ENCODE results near the gene DAAM1.

Gene DAAM1

DNA sequence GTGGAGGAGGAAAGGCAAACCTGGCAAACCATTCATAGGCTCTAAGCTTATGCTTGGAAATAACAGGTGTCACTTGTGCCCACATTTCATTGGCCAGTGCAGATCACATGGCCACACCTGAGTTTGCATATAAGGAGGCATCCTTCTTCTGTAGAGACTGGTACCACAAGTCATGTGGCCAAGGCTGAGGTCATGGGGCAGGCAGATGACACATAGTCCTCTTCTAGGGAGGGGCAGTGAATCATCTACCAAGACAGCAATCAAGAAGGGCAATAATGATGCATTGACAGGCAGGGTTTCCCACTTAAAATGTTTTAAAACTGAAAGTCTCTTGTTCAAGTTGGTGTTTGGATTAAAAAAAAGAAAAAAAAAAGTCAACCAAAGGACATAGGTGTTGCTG lies 77.3 kb downstream of the DAAM1 start:
- peak; percentile 12 for DNase-seq

DNA sequence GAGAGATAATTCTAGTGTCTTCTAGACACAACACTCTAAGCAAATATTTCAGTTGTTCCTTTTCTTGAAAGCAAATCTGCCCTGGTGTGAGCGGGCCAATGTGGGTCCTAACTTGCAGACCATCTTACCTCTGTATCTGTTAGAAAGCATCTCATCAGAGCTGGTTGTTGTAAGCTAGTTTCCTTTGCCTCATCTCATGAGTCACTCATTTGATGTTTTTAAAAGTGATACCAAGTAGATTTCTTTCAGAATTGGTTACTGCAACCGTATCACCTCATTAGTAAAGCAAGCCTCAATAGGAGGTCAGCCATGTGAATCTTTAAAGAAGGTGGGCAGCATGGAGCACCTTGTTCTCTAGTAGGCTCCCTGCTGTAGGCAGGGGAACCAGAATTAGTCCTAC lies 78.6 kb downstream of the DAAM1 start:
- DNase-seq, result no peak

DNA sequence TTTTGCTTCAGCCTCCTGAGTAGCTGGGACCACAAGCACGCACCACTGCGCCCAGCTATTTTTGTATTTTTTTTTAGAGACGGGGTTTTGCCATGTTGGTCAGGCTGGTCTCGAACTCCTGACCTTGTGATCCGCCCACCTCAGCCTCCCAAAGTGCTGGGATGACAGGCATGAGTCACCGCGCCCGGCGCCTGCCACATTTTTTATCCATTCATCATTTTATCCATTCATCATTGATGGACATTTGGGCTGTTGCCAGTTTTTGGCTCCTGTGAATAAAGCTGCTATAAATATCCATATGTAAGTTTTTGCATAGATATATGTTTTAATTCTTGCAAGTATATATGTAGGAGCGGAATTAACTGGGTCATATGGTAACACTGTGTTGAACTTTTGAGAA lies 79.5 kb downstream of the DAAM1 start:
- DNase-seq, result no peak

DNA sequence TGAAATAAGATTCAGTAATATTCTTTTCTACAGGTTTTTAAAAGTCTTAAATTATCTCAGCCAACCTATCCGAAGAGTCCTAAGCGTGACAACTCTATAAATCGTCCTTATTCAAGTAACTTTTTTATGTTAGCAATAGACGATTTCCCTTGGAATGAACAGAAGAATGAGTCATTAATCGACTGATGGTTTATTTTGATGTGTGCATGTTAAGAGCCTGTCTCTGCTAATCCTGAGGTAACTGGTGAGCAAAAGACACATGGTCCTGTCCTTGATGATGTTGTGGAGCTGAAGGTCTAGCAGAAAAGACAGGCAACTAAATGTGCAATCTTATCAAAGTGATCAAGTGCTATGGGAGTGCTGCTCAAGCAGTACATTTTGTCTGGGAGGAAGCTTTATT lies 80.4 kb downstream of the DAAM1 start:
- DNase-seq, result no peak

DNA sequence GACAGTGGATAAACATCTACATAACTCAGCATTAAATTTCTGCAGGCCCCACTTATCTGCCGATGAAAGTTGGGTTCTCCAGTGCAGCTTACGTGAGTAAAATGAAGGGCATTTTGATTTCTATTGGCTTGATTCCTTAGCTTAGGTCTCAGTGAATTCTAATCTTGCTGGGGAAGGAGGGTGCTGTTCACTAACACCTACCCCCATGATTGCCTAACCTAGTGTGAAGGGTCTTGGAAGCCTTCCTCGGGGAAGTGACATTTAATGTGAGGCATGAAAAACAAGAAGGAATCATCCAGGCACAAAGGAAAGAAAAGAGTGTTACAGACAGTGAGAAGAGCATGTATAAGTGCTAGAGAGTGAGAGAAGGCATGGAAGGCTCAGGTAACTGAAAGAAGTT lies 81.0 kb downstream of the DAAM1 start:
- no peak for DNase-seq

DNA sequence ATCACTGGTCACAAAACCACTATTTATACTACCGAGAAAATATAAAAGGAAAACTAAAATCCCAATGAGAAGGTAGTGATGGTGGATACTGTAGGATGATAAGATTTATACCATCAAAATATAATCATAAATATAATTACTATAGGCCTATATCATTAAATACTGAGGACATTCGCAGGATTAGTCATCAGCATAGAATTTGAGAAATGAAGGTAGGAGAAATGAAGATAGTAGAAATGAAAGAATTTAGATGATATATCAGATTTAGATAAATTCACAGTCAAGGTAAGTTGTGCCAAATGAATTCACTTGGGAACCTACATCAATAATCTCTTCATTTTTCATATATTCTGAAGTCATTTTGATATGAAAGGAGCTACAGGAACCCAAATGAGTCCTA lies 82.8 kb downstream of the DAAM1 start:
- DNase-seq, result no peak

DNA sequence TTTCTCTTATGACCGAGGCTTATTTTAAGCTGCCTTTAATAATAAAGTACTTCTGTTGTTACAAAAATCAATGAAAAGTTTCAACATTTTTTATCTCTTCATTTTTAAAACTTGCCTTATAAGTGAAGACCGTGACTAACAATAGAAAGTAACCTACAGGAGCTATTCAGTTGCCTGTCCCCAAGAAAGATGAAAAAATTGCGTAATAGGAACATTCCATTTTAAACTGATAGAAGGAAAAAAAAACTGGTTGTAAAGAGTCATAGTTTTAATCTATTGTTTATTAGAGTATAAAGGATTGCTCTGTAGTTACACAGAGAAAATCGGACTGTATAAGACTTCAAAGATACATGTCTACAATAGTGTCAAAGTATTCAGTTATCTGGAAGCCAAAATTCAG lies 83.3 kb downstream of the DAAM1 start:
- no peak for DNase-seq

DNA sequence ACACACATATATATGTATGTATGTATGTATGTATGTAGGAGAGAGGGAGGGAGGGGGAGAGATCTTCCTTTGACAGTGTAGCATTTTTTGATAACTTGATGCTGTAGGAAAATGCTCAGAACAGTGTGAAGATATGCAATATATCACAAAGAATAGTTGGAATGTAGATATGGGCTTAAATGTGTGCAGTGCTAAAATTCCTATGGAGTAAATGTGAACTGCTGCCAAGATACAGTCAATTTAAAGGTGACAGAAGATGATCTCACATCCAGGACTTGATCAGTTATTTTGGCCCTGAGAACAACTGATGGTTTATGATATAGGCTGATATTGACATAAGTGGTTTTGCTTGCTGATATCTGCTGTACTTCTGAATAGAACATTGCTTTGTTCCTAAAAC lies 84.2 kb downstream of the DAAM1 start:
- no peak for DNase-seq

DNA sequence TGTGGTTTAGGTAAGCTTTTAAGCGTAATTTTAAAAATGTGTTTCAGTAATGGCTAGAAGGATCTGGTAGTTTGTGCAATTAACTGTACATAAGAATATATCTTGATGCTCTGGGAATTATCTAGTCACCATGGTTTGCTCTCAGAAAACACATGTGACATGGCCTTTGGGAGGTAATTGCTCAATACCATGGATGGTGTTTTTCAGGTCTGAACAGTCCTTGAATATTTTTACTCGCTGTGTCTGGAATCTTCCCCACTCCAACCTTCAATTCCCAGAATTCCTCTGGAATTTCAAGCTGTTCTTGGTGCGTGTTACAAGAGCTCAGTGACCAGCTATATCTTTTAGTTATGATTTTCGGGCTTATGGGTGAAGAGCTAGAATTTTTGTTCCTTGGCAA lies 85.3 kb downstream of the DAAM1 start:
- no peak for DNase-seq

DNA sequence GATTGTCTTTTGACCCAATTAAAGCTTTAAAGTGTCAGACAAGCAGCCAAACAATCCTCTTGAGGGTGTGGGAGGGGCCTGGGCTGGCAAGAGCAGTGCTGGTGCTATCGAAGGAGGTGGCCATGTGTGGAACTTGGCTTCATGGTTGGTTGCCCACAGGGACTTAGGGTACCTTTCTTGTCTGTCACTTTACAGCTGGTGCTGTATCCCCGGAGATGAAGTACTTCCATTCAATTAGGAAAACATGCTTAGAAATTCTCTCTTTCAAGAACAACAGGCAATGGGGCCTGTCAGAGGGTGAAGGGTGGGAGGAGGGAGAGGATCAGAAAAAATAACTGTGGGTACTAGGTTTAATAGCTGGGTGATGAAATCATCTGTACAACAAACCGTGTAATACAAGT lies 86.5 kb downstream of the DAAM1 start:
- no peak for DNase-seq

DNA sequence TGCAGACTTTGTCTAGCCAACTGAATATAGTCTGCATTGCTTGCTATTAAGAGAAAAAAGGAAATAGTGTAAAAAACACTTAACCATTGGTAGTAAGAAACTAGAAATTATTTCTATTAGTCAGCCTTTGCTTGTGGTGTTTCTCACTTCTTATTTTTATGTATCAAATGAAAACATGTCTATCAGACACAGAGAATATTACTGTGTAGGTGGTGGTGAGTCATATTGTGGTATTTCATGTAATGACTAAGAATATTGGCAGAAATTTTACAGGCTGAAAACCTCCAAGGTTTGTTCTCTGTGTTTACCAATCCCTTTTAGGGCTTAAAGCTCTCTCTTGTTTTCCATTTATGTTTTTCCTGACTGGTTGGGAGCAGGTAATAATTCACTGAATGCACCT lies 87.2 kb downstream of the DAAM1 start:
- no peak for DNase-seq

DNA sequence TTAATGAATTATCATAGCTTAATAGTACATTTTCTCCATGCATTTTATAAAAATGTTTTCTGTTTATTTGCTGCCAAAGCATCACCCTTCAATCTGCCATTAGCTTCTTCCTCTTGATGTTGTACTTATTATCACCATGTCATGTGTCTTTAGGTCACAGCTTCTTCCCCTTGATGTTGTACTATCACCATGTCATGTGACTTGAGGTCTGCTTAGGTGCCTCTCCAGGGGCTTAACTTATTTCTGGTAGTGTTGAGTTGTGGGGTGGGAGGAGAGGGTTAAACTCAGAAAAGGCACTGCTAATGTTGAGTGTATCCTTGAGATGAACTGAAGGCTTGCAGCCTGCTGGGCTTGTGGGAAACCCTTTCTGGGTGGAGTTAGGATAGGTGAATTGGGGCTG lies 87.8 kb downstream of the DAAM1 start:
- DNase-seq, result no peak

DNA sequence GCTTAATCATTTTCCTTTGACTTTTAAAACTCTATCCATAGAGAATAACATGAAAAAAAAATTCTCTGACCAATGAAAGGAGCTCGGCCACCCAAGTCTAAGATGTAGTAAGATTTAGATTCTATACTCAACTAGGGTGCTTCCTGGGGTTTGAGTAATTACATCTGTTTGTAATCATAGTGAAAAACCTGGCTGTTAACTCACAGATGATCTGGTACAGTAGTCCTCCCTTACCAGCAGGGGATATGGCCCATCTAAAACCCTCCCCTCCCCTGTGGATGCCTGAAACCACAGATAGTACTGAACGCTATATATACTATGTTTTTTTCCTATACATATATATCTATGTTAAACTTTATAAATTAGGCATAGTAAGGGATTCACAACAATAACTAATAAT lies 89.2 kb downstream of the DAAM1 start:
- DNase-seq, result no peak

DNA sequence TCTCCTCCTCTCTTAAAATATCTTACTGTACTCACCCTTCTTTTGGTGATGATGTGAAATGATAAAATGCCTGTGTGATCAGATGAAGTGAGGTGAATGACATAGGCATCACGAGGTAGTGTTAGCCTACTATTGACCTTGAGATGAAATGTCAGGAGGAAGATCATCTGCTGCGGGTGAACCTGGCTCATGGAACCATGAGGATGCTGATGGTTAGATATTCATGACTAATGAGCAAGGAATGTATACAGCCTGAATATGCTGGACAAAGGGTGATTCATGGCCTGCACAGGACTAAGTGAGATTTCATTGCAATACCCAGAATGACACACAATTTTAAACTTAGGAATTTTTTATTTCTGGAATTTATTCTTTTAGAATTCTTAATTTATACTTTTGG lies 89.6 kb downstream of the DAAM1 start:
- no peak for DNase-seq

DNA sequence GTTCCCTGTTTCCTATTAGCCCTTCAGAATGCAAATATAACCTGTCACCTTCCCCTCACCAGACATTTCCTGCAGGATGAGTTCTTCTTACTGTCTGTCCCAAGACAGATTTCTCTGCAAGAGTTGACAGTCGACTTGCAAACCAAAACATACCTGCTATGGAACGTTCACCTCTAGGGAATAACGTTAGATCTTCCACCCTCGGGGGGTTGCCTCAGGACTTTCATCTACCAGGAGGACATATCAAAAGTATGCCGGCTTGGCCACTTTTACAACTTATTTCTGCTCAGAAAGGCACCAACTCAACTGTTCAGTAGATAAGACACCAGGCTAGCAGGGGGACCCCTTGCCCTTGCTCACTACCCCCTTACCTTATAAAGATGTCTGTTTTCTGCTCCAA lies 92.5 kb downstream of the DAAM1 start:
- DNase-seq, result no peak

DNA sequence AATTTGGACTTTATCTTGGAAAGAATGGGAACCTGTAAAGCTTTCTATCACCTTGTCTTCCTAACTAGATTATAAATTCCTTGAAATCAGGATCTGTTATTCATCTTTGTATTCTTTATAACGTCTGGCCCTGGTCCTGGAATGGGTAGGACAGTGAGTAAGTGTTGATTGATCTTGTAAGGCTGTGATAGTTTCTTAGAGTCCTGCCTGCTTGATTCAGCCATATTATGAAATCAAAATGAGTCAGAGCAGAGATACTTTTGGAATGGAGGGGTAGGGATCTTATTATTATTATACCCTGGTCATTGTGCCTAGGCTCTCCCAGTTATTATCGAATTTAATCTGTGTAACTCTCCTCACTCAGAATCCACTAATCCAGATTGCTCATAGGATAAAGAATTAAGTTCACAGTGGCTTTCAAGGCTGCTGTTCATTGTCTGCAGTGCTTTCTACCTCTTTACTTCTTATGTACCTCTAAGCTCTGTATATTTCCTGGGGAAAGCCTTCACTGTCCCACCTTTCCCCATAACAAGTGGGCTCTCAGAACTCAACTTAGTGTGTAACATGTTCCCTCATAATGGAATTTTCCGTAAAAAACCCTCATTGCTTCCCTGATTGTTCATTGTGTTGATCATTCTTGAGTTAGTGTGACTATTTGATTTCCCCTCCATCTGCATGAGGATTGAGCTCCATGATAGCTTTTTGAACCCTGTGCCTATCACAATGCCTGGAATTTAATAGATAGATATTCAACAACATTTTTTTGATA lies 93.3 kb downstream of the DAAM1 start:
- DNase-seq, result no peak

DNA sequence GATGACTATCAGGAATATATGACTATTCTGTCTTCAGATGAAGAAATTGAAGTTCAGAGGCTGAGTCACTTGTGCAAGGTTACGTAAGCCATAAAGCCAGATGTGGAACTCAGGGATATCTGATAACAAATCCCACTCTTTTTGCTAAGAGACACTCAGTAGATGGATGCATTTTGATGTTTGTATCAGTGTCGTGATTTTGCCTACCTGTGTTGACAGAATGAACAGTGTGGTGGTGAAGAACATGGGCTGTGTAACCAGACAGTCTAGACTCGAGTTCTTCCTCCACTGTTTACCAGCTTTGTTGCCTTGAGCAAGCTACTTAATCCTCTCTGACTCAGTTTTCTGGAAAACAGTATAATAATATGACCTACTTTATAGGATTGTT lies 93.9 kb downstream of the DAAM1 start:
- DNase-seq, result no peak

DNA sequence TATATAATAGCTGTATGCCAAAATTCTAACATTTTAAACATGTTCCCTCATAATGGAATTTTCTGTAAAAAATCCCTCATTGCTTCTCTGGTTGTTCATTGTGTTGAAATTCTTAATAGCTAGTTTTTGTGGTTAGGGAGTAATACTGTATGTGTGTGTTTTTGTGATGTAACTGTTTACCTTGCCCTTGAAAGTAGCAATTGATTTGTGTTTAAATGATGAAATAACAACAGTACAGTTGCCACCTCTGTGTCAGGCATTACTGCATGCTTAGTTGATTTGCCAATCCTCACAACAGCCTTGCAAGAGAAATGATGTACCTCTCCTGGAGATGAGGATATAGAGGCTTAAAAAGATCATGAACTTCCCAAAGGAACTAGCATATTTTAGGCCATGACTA lies 94.9 kb downstream of the DAAM1 start:
- no peak for DNase-seq

DNA sequence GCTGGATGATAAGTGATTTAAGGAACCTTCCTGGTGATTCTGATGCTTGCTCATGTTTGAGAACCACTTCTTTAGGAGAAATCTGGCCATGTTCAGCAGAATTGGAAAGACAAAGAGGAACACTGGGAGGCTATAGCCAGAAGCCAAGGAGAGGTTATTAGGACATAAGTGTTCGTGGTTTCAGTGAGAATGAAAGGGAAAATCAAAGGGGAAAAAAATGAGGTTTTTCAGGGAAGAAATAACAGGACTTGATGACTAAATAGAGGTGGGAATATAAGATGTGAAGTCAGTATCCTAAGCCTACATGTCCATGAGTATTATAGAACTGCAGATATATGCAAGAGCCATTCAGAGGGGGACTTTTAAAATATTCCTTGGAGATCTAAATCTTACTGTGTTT lies 95.6 kb downstream of the DAAM1 start:
- DNase-seq, result no peak

DNA sequence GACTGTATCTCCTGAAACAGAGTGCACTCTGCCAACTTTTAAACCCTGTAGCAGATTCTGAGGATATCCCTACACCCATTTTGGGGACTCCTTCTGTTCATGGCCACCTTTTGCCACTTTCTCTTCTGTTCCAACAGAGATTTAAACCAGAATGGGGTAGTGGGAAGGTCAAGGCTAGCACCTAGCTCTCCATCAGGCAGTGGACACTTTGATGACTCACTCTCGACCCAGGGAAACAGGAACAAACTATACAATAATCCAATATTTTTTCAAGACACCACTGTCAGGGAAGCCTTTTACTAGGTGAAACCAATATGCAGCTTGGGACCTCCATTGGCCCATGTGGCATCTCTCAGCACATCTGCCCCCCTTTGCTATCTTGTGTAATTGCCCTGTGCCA lies 103.6 kb downstream of the DAAM1 start:
- DNase-seq, result no peak

DNA sequence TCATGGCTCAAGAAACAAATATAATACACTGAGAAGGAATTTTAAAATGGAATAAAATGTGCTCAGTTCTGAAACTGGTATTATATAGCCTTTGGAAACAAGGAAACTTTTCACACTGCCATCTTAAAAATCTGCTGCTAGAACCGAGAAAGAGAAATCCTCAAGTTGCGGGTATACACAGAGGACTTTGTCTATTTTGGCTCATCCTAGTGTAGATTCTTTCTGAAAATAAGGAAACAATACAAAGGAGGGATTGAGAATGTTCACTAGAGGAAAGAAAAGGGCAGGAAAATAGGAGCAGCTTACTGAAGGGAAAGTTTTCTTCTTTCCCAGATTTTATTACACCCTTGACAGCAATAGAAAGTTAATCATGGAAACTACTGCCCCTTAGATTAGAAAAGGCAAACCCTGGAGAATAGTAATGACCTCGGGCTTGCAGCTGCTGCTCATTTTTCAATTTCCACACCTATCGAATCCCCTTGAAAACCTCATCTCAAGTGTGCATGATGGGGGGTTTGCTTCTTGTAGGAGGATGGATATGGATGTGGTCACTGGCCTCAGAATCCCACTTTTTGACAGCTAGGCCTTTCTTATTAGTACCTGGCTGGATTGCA lies 104.6 kb downstream of the DAAM1 start:
- no peak for DNase-seq

DNA sequence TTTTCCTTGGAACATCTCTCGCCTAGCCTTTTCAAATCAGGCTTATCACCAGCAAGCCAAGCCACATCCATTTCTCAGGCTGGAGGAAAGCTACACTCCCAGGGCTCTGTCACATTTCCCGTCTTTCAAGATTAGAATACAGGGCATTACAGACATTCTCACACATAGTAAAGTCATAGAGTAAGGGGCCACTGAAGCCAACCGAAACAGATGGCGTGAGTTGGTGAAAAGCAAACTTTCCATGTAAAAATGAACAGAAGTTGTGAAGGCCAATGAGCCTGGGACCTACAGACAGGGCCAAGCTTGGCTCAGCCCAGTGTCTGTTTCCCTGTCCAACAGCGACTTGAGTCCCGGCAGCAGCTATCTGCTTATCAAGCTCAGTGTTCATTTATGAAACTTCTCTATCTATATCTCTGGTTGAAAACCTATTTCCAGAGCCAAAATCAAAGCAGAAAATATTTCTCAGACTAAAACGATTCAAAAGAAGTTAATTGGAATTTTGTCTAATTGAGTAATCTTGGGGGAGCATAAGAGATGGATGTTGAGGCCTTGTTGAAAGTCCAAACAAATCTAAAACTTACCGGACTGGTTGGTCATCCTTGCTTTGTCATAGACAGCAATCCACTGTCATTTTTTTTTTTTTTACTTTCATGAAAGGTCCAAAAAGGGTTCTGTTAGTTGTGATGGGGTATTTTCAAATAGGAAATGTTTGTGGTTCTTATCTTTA lies 105.6 kb downstream of the DAAM1 start:
- DNase-seq, result no peak

DNA sequence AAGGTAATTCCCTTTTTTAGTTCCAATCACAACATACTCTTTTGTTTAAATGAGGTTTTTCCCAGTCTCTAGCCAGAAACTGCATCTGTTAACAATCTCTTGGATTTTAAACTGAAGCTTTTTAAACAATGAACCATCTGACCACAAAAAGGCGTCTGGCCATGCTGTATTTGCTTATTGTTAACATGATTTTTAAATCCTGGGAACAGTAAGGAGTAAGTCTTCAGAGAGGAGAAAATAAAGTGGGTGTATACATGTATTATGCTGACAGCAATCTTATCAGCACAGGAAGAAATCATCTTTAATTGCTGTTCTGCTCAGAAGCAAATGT lies 106.2 kb downstream of the DAAM1 start:
- DNase-seq, result no peak

DNA sequence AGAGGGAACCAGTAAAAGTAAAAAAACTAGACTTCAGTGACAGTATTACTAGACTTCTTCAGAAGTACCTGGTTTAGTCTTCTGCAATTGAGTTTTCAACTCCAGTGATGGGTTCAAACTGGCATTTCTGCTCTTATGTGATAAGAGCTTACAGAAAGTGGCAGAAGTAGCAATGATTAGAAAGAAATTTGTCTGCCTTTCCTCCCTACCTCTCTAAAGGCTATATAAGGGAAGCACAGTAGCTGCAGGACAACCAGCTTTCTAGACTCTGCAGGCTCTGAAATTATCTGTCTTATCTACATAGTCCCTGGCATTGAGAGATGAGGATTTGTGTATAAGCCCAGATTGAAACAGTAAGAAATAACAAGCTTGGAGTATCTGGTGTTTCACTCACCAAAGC lies 107.5 kb downstream of the DAAM1 start:
- DNase-seq, result no peak

DNA sequence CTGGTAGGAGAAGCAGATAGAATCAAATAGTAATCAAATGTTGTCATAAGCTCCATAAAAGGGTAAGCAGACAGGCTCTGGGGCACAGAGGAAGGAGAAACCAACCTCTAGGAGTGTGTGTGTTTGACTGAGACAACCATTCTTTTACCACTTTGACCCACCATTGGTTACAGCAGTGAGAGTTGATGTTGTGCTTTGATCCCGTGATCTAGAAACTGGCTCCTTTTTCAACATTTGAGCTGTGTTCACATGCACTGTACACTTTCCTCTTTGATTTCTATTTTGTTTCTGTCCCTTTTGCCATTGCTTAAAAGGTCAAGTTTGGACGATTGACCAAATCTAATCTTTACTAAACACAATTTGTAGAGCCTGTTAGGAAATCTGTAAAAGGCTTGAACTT lies 108.0 kb downstream of the DAAM1 start:
- DNase-seq, result no peak

Data from stimulated activated CD4-positive, alpha-beta T cell treated with anti-CD3 and anti-CD28 coated beads, Interleukin-4, amount 100 ng/mL, for 1 hour (primary cell).